GM23248 (cell line): ENCODE results near the gene CFAP100. TPM values are rescaled to one million over a fixed set of nuclear protein-coding genes. Genes with fewer than 3 reads are reported as not detected.

ENCODE experiments used
- DNase-seq: peaks from one replicate; pipeline ENCODE4 v3.0.0-alpha.2; 2015
- H2AFZ ChIP-seq: fragments of 200-600 bp; sonication (generic); 2 replicates; pipeline ENCODE4 v1.6.1; 2016; ENCODE audit warnings: antibody characterized with exemption
- H3F3A ChIP-seq: fragments of 200-600 bp; sonication (generic); 2 replicates; pipeline ENCODE4 v1.6.1; 2016; ENCODE audit warnings: mild to moderate bottlenecking, antibody characterized with exemption, mixed run types; ENCODE audit not compliant: insufficient read depth
- H3K27ac ChIP-seq: fragments of 200-600 bp; sonication (generic); 2 replicates; pipeline ENCODE4 v1.5.1; 2016; ENCODE audit warnings: mild to moderate bottlenecking
- H3K27me3 ChIP-seq: fragments of 200-600 bp; sonication (generic); replicated peaks from 2 replicates; pipeline ENCODE4 v1.6.1; 2016; ENCODE audit warnings: mild to moderate bottlenecking; ENCODE audit not compliant: insufficient read depth
- H3K36me3 ChIP-seq: fragments of 200-600 bp; sonication (generic); 2 replicates; pipeline ENCODE4 v1.6.1; 2016; ENCODE audit warnings: low read depth, mild to moderate bottlenecking
- H3K4me1 ChIP-seq: fragments of 200-600 bp; sonication (generic); 2 replicates; pipeline ENCODE4 v1.6.1; 2016; ENCODE audit warnings: mild to moderate bottlenecking; ENCODE audit not compliant: insufficient read depth
- H3K4me2 ChIP-seq: fragments of 200-600 bp; sonication (generic); one replicate; pipeline ENCODE4 v1.6.1; 2016; ENCODE audit warnings: mild to moderate bottlenecking; ENCODE audit not compliant: unreplicated experiment
- H3K4me3 ChIP-seq: fragments of 200-600 bp; sonication (generic); 2 replicates; pipeline ENCODE4 v1.5.1; 2016; ENCODE audit warnings: mild to moderate bottlenecking
- H3K79me2 ChIP-seq: fragments of 200-600 bp; sonication (generic); 2 replicates; pipeline ENCODE4 v1.6.1; 2016; ENCODE audit warnings: mild to moderate bottlenecking; ENCODE audit not compliant: insufficient read depth
- H3K9ac ChIP-seq: fragments of 200-600 bp; sonication (generic); 2 replicates; pipeline ENCODE4 v1.6.1; 2016; ENCODE audit warnings: mild to moderate bottlenecking
- H3K9me2 ChIP-seq: fragments of 200-600 bp; sonication (generic); 2 replicates; pipeline ENCODE4 v1.6.1; 2016; ENCODE audit warnings: mixed run types, mild to moderate bottlenecking, moderate library complexity; ENCODE audit not compliant: insufficient read depth
- H3K9me3 ChIP-seq: fragments of 200-600 bp; sonication (generic); one replicate; pipeline ENCODE4 v1.6.1; 2017; ENCODE audit warnings: low read depth
- H4K20me1 ChIP-seq: fragments of 200-600 bp; sonication (generic); 2 replicates; pipeline ENCODE4 v1.6.0; 2016; ENCODE audit not compliant: insufficient read depth
- EZH2 ChIP-seq: fragments of 200-600 bp; sonication (generic); IDR thresholded peaks from 2 replicates; pipeline ENCODE4 v1.6.1; 2018; ENCODE audit warnings: antibody characterized with exemption, mild to moderate bottlenecking; ENCODE audit not compliant: insufficient read depth, poor library complexity, severe bottlenecking
- EZH2phosphoT487 ChIP-seq: fragments of 200-600 bp; sonication (generic); IDR thresholded peaks from 2 replicates; pipeline ENCODE4 v1.6.1; 2018; ENCODE audit warnings: antibody characterized with exemption, moderate library complexity, mild to moderate bottlenecking, low read depth; ENCODE audit not compliant: insufficient read depth
- WGBS, 2 experiments: methylation state at CpG; one replicate each; pipeline ENCODE4 v1.1.6; 2015 to 2017; ENCODE audit warnings: low lambda C conversion rate in 2 of 2, low coverage in 1 of 2; ENCODE audit errors: missing lambda C conversion rate in 2 of 2; 5-methylcytosine and 5-hydroxymethylcytosine counted together
- in situ Hi-C: fragments of 300-500 bp; cut with MboI; formaldehyde crosslinking; loops from 2 replicates; pipeline ENCODE4 v1.15.0; 2020
- polyA plus RNA-seq: library from polyadenylated mRNA; unstranded; fragments of >200 nt; fragmentation: Nextera tagmentation; extraction: Ambion mirVana; gene quantifications from 2 replicates; pipeline ENCODE4 v1.2.1, GENCODE V29; 2016
- total RNA-seq: library from RNA; depleted of rRNA; stranded (reverse); fragments of >200 nt; shearing (Covaris generic); gene quantifications from 2 replicates; pipeline ENCODE4 v1.2.3, GENCODE V29; 2014

The CFAP100 gene
- total and polyA plus RNA-seq, 2 experiments from 2014 or later: not detected

DNA sequence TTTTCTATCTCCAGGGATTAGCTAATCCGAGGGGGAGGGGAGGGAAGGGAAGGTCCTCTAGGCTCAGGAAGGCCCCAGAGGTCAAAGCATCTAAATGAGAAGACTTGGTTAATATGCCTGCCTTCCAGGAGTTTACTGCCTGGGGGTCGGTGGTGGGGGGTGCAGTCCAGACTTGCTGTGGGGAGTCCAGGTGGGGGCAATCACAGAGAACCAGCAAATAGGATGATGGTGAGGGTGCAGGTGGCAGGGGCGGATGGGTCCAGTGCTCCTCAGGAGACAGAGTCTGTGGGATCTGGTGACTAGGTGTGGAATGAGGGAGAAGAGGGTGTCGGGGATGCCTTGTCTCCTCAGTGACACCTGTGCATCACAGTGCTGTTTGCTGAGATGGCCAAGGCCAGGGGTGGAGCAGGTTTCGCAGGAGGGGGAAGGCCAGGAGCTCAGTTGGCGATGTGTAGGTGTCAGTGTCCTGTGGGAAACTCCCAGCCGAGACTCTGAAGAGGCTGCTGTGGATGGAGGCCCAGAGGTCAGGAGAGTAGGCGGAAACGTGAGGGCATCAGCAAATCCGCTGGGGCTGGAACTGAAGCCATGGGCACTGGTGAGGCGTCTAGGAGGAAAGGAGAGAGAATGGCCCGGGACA is 8.1 kb downstream of the CFAP100 start:
- H3K4me2 ChIP-seq: no peak overlapping the region
- H3K9ac ChIP-seq: no peak overlapping the region
- H3K9me3 ChIP-seq: no peaks in the 10 kb centered on the region
- TF ChIP-seq EZH2phosphoT487: no peak
- TF ChIP-seq EZH2: no peak
- DNase-seq: no peak
- H3F3A ChIP-seq: no peaks in the 10 kb centered on the region
- H3K27ac ChIP-seq: no peak overlapping the region
- H3K36me3 ChIP-seq: no peaks in the 10 kb centered on the region
- H3K4me1 ChIP-seq: no peaks in the 10 kb centered on the region
- no peaks in the 10 kb centered on the region for H4K20me1 ChIP-seq
- H3K9me2 ChIP-seq: no peaks in the 10 kb centered on the region
- in situ Hi-C loops: no loop called here
- no peaks in the 10 kb centered on the region for H3K79me2 ChIP-seq
- no peak overlapping the region for H3K4me3 ChIP-seq
- H3K27me3 ChIP-seq: peaks cover 17% of the 10 kb centered on the region
- WGBS, 2 experiments: 59 to 63% methylated on average over 11 to 12 of the region's 12 CpGs
- no peak overlapping the region for H2AFZ ChIP-seq

DNA sequence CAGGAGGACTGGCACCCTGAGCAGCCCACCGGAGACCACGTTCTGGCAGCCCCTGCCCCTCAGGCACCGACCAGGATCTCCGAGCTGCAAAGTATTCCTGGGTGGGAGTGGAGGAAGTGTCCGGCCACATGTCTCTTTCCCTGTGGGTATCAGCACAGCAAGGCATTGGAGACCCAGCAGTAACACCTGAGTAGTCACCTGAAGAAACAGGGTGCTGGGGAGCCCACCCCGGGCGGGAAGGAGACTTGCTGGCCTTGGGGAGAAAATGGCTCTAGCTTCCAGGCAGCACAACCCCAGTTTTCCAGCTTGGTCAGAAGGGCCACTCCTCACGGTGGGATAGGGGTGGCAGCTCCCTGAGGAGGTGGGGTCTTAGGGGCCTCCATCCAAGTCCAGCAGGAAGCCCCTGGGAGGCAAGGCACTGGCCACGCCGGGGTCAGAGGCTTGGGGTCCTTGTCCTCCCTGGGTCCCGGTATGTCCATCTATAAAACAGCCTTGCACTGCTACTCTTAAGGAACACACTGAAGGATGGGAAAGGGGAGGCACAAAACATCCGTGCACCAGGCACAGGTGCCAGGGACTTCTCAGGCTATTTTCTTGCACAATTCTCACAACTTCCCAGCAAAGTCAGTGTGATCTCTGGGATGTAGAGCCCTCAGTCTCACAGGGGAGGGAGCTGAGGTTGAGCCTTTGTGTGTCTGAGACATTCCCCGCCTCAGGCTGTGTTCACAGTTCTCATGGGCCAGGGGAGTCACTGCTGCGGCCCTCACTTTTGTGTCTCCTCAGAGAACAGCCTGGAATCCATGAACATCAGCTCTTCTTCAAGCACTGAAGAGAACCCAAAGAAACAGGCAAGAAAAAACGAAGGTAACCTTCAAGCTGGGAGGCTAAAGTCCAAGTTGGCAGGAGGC is 11.9 kb downstream of the CFAP100 start:
- Histone ChIP-seq H2AFZ (no peak overlapping the region), H3K27ac (no peak overlapping the region), H3F3A (no peaks in the 10 kb centered on the region), H3K4me1 (no peaks in the 10 kb centered on the region), H3K4me3 (no peak overlapping the region), H3K27me3 (peaks cover 44% of the 10 kb centered on the region), H4K20me1 (no peaks in the 10 kb centered on the region), H3K79me2 (no peaks in the 10 kb centered on the region), H3K9me3 (no peaks in the 10 kb centered on the region), H3K9me2 (no peaks in the 10 kb centered on the region), H3K9ac (no peak overlapping the region), H3K36me3 (no peaks in the 10 kb centered on the region), H3K4me2 (no peak overlapping the region)
- in situ Hi-C loops: no loop called here
- TF ChIP-seq EZH2 (no peak), EZH2phosphoT487 (no peak)
- no peak for DNase-seq
- 53 to 60% methylated on average over 14 to 15 of the region's 15 CpGs for WGBS, 2 experiments

DNA sequence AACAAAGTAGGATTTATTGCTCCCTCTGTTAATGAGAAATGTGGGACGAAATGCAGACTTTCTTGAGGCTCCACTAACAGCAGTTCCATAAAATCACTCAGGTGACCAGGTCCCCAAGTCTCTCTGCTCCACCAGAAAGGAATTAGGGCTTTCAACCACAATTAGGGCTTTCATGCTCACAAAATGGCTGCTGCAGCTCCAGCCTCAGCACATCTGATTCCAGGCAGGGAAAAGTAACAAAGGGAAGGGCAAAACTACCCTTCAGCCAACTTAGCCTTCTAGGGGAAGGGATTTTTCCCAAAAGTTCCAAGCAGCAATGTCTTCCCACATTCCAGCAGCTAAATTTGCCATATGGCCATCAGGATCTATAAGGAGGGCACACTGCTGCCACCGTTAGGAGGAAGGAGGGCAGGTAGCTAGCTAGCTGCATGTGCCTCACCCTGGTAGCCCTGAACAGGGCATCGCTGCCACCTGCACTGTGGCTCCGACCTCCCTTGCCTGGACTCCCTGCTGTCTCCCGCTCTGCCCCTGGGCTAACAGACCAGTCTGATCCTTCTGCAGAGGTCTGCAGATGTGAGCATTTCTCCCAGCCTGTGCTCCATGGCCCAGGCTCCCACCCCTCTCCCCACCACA is 12.8 kb downstream of the CFAP100 start:
- Histone ChIP-seq H3K4me1 (no peaks in the 10 kb centered on the region), H3K4me2 (no peak overlapping the region), H3K9me2 (no peaks in the 10 kb centered on the region), H3K9ac (no peak overlapping the region), H3K36me3 (no peaks in the 10 kb centered on the region), H3F3A (no peaks in the 10 kb centered on the region), H3K79me2 (no peaks in the 10 kb centered on the region), H4K20me1 (no peaks in the 10 kb centered on the region), H3K27me3 (peaks cover 52% of the 10 kb centered on the region), H3K9me3 (no peaks in the 10 kb centered on the region), H3K4me3 (no peak overlapping the region), H3K27ac (no peak overlapping the region), H2AFZ (no peak overlapping the region)
- in situ Hi-C loops: no loop called here
- no peak for DNase-seq
- WGBS, 2 experiments: 37 to 46% methylated on average over 5 of the region's 5 CpGs
- TF ChIP-seq EZH2 (no peak), EZH2phosphoT487 (no peak)

DNA sequence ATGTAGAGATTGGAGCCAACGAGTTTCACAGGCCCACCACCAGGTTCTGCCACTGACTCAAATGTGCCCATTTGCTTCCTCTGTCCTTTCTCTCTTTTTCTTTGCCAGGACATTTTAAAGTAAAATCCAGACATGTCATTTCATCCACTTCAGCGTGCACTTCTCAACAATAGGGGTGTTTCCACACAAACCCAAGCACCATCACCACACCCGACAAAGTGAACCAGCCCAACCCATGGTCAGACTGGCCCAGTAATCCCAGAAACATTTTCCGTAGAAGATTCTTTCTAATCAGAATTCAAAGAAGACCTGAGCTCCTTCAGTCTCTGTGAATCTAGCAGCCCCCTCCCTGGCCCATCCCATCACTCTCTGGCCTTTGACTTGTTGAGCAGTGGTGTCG is 13.4 kb downstream of the CFAP100 start:
- TF ChIP-seq EZH2 (no peak), EZH2phosphoT487 (no peak)
- H2AFZ ChIP-seq: no peak overlapping the region
- no peaks in the 10 kb centered on the region for H3F3A ChIP-seq
- no peak overlapping the region for H3K4me2 ChIP-seq
- WGBS, 2 experiments: 14 to 19% methylated on average over 5 of the region's 5 CpGs
- in situ Hi-C loops: no loop called here
- peaks cover 53% of the 10 kb centered on the region for H3K27me3 ChIP-seq
- H3K36me3 ChIP-seq: no peaks in the 10 kb centered on the region
- no peak overlapping the region for H3K4me3 ChIP-seq
- H3K9ac ChIP-seq: no peak overlapping the region
- no peaks in the 10 kb centered on the region for H3K79me2 ChIP-seq
- no peaks in the 10 kb centered on the region for H3K9me2 ChIP-seq
- no peaks in the 10 kb centered on the region for H3K9me3 ChIP-seq
- H4K20me1 ChIP-seq: no peaks in the 10 kb centered on the region
- DNase-seq: no peak
- H3K4me1 ChIP-seq: no peaks in the 10 kb centered on the region
- H3K27ac ChIP-seq: no peak overlapping the region
